Psoas muscle (tissue), 8 donors: Measurements from ENCODE around the gene ADIPOQ. TPM values are rescaled to one million over a fixed set of nuclear protein-coding genes. Genes with fewer than 3 reads are reported as not detected.
"Not testable (repeated sequence)": the region's sequence is repeated elsewhere in the genome, so short reads cannot be mapped to it uniquely, and the experiment has no call there.

Source experiments
- ATAC-seq, 4 donors: fragments of 200-7000 bp; cut with Tn5 transposase; one replicate each; pipeline ENCODE4 v1.9.1; 2020; ENCODE audit warnings: moderate library complexity in 3 of 4, mild to moderate bottlenecking in 2 of 4
- DNase-seq, 2 donors: peaks; one replicate each; pipeline ENCODE4 v3.0.0-alpha.2; 2020
- H3K27ac ChIP-seq: fragments of 200-600 bp; one replicate; pipeline ENCODE4 v1.8.0; 2022
- H3K27me3 ChIP-seq, 3 donors: fragments of 200-600 bp in 1 of 3; one replicate each; pipeline versions ENCODE4 v1.6.1 to v1.8.0; 2013 to 2022; ENCODE audit warnings: low read length in 2 of 3, mild to moderate bottlenecking in 2 of 3, moderate library complexity in 1 of 3; ENCODE audit not compliant: insufficient read depth in 3 of 3
- H3K36me3 ChIP-seq, 2 donors: fragments of 200-600 bp in 1 of 2; one replicate each; pipeline versions ENCODE4 v1.6.1 to v1.8.0; 2013 to 2022; ENCODE audit warnings: low read depth in 1 of 2, mild to moderate bottlenecking in 1 of 2, moderate library complexity in 1 of 2; ENCODE audit not compliant: insufficient read depth in 1 of 2
- H3K4me1 ChIP-seq: fragments of 200-600 bp; one replicate; pipeline ENCODE4 v1.8.0; 2022
- H3K4me3 ChIP-seq: fragments of 200-600 bp; one replicate; pipeline ENCODE4 v1.8.0; 2022; ENCODE audit warnings: mild to moderate bottlenecking
- H3K9me3 ChIP-seq: fragments of 200-600 bp; one replicate; pipeline ENCODE4 v1.8.0; 2022
- WGBS, 3 donors: extraction: QIAGEN DNeasy Blood & Tissue Kit; methylation state at CpG; one replicate each; pipeline versions ENCODE4 v1.1.6 to v1.1.7; 2013; 5-methylcytosine and 5-hydroxymethylcytosine counted together
- intact Hi-C, 2 donors: fragments of 100-400 bp; cut with DNase I; formaldehyde crosslinking; loops; one replicate each; pipeline versions ENCODE4 v1.11.0 to v1.14.2; 2022
- polyA plus RNA-seq, 3 donors: library from polyadenylated mRNA; stranded (reverse); fragments of 200-250 nt; gene quantifications; one replicate each; pipeline ENCODE4 v1.2.3, GENCODE V29; 2013
- total RNA-seq, 4 donors: library from RNA; stranded (reverse); fragmentation: NEBNext Ultra II Directional in 2 of 4; extraction: Animal tissue kit (Norgen Biotek cat#: 25700) in 2 of 4; gene quantifications; one replicate each; pipeline versions ENCODE4 v1.2.1 to v1.2.4, GENCODE V29; 2021 to 2023
- TF ChIP-seq, protein P1 (sequence below): fragments of 200-600 bp; IDR thresholded peaks from one replicate; pipeline ENCODE4 v1.8.0; 2022; ENCODE audit warnings: antibody characterized with exemption
- donor health status: healthy with polysubstance abuse.
- donor health status: DM: no; HTN: no; CAD: no; lungs with moderate emphysema.
- donor health status: Bipolar disorder and iron deficiency.
- donor health status: healthy.
- donor health status: DM: yes; HTN: yes; CAD: no.
- donor health status: DM: no; HTN: no; CAD: no.
- donor health status: DM: no; HTN: no; CAD: no.
- donor health status: DM: yes; HTN: yes; CAD: no.

Gene ADIPOQ
- total and polyA plus RNA-seq, 7 donors = 0.58 to 9.3 (median 1.8) TPM

DNA sequence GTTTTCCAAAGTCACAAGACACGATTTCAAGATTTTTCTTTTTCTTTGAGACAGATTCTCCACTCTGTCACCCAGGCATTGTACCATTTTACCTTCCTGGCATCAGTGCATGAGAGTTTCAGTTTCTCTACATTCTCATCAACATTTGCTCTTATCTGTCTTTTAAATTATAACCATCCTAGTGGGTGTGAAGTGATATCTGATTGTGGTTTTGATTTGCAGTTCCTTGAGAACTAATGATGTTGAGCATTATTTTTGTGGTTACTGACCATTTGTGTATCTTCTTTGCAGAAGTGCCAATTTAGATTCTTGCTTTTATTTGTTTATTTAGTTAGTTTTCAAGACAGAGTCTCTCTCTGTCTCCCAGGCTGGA, 41.2 kb downstream of the ADIPOQ start:
- 89 to 100% (median 94%) methylated on average over 1 of the region's 1 CpG for WGBS, 3 donors
- DNase-seq (no peak), ATAC-seq (no peak)
- intact Hi-C loops = no loop called here
- no peaks in the 10 kb centered on the region for H3K36me3 ChIP-seq
- TF ChIP-seq, protein P1, sequence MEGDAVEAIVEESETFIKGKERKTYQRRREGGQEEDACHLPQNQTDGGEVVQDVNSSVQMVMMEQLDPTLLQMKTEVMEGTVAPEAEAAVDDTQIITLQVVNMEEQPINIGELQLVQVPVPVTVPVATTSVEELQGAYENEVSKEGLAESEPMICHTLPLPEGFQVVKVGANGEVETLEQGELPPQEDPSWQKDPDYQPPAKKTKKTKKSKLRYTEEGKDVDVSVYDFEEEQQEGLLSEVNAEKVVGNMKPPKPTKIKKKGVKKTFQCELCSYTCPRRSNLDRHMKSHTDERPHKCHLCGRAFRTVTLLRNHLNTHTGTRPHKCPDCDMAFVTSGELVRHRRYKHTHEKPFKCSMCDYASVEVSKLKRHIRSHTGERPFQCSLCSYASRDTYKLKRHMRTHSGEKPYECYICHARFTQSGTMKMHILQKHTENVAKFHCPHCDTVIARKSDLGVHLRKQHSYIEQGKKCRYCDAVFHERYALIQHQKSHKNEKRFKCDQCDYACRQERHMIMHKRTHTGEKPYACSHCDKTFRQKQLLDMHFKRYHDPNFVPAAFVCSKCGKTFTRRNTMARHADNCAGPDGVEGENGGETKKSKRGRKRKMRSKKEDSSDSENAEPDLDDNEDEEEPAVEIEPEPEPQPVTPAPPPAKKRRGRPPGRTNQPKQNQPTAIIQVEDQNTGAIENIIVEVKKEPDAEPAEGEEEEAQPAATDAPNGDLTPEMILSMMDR = no peak
- H3K4me3 ChIP-seq = no peak overlapping the region
- peaks cover 5% of the 10 kb centered on the region for H3K4me1 ChIP-seq
- H3K27me3 ChIP-seq = no peaks in the 10 kb centered on the region
- no peaks in the 10 kb centered on the region for H3K9me3 ChIP-seq
- H3K27ac ChIP-seq = no peak overlapping the region

DNA sequence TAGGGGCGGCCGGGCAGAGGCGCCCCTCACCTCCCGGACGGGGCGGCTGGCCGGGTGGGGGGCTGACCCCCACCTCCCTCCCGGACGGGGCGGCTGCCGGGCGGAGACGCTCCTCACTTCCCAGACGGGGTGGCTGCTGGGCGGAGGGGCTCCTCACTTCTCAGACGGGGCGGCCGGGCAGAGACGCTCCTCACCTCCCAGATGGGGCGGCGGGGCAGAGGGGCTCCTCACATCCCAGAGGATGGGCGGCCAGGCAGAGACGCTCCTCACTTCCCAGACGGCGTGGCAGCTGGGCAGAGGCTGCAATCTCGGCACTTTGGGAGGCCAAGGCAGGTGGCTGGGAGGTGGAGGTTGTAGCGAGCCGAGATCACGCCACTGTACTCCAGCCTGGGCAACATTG, 42.4 kb downstream of the ADIPOQ start:
- WGBS, 3 donors = 91 to 95% (median 94%) methylated on average over 12 to 29 of the region's 29 CpGs

DNA sequence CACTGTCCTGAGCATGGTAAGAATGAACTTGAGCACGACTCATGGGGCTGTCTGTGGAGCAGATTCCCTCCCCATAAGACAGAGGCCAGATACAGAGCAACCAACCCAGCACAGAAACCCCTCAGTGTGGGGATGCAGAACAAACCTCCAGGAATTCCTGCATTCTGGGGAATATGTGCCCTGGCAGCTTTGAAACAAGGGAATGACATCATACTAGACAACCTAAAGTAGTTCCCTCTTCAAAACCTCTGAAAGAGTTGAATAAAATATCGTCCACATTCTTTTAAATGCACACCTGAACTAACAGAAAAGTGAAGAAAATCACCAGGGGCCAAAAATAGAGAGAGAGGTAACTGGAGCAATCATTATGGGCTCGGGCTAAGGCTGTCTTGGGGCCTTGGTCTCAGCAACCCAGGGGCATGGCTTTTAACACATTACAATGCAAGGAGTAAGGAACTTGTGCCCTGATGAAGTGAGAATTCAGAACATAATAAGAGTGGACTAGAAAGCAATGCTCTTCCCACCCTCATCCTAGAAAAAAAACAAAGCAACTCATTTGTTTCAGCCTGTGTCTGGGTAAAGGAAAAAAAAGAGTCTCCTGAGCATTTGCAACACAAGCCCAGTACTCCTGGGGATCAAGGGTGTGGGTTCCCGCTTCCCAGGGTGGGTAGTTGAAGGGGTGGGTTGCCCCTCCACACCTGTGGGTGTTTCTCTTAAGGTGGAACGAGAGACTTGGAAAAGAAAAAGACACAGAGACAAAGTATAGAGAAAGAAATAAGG, 43.9 kb downstream of the ADIPOQ start:
- TF ChIP-seq, protein P1 = no peak
- Histone ChIP-seq H3K4me3 (no peak overlapping the region), H3K4me1 (peaks cover 12% of the 10 kb centered on the region), H3K27me3 (no peaks in the 10 kb centered on the region), H3K9me3 (no peaks in the 10 kb centered on the region), H3K27ac (no peak overlapping the region), H3K36me3 (no peaks in the 10 kb centered on the region)
- ATAC-seq (no peak), DNase-seq (no peak)
- intact Hi-C loops = no loop called here
- WGBS, 3 donors = 77 to 85% (median 77%) methylated on average over 5 of the region's 5 CpGs

More for the DNA sequence above, 42.4 kb downstream of the ADIPOQ start:
- H3K4me3 ChIP-seq, H3K36me3 ChIP-seq, DNase-seq, H3K27ac ChIP-seq, H3K27me3 ChIP-seq, intact Hi-C loops, H3K9me3 ChIP-seq, ATAC-seq: not testable (repeated sequence)
- H3K4me1 ChIP-seq = peaks cover 12% of the 10 kb centered on the region

- ATAC-seq, H3K4me3 ChIP-seq, H3K27ac ChIP-seq, H3K9me3 ChIP-seq, H3K36me3 ChIP-seq, DNase-seq, intact Hi-C loops, H3K27me3 ChIP-seq: not testable (repeated sequence)
- WGBS, 3 donors = 50 to 83% (median 70%) methylated on average over 2 to 3 of the region's 5 CpGs
- peaks cover 12% of the 10 kb centered on the region for H3K4me1 ChIP-seq
These were observed 45.0 kb downstream of the ADIPOQ start for GRCh38 chr3:186887507-186887938.

DNA sequence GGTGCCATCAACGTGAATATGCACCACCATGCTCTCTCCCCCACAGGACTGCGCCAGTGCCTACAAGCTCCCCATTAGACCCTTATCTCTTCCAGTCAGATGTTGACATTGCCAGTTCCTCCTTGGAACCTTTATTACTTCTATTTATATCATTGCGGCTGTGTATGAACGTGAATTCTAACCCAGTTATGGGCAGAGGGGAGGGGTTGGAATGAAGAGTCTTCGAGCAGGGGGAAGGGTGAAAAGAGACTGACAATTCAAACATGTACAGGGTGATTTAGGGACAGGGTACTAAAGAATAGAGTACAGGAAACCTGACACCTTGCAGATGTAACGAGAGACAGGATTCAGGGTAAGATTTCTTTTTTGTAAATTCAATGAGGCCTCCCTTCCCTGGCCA, 46.1 kb downstream of the ADIPOQ start:
- peak in 3 of 4 donors; percentile 73 to 90 (median 89) for ATAC-seq
- intact Hi-C loops = no loop called here
- TF ChIP-seq, protein P1 = no peak
- H3K27me3 ChIP-seq = no peaks in the 10 kb centered on the region
- H3K27ac ChIP-seq = peak overlapping the region; percentile 58
- no peaks in the 10 kb centered on the region for H3K36me3 ChIP-seq
- H3K9me3 ChIP-seq = no peaks in the 10 kb centered on the region
- peaks cover 12% of the 10 kb centered on the region for H3K4me1 ChIP-seq
- DNase-seq = no peak
- H3K4me3 ChIP-seq = no peak overlapping the region
- WGBS, 3 donors = 20 to 24% (median 24%) methylated on average over 6 of the region's 6 CpGs

DNA sequence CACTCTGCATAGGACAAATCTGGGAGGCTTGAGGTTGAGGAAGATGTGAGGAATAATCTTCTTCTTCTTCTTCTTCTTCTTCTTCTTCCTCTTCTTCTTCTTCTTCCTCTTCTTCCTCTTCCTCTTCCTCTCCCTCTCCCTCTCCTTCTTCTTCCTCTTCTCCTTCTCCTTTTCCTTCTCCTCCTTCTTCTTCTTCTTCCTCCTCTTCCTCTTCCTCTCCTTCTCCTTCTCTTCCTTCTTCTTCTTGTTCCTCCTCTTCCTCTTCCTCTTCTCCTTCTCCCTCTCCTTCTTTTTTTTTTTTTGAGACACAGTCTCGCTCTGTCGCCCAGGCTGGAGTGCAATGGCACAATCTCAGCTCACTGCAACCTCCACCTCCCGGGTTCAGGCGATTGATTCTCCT, 47.2 kb downstream of the ADIPOQ start:
- H3K4me3 ChIP-seq, intact Hi-C loops, H3K9me3 ChIP-seq, DNase-seq, H3K36me3 ChIP-seq, H3K27ac ChIP-seq, ATAC-seq, H3K27me3 ChIP-seq: not testable (repeated sequence)
- whole genome bisulfite sequencing, 3 donors = 95 to 98% (median 98%) methylated on average over 4 of the region's 4 CpGs
- H3K4me1 ChIP-seq = peaks cover 12% of the 10 kb centered on the region
